ENCODE measurements around the gene A1BG.
A peak's percentile ranks its signal among the peaks of the same experiment; 100 is the strongest.

A1BG gene

DNA sequence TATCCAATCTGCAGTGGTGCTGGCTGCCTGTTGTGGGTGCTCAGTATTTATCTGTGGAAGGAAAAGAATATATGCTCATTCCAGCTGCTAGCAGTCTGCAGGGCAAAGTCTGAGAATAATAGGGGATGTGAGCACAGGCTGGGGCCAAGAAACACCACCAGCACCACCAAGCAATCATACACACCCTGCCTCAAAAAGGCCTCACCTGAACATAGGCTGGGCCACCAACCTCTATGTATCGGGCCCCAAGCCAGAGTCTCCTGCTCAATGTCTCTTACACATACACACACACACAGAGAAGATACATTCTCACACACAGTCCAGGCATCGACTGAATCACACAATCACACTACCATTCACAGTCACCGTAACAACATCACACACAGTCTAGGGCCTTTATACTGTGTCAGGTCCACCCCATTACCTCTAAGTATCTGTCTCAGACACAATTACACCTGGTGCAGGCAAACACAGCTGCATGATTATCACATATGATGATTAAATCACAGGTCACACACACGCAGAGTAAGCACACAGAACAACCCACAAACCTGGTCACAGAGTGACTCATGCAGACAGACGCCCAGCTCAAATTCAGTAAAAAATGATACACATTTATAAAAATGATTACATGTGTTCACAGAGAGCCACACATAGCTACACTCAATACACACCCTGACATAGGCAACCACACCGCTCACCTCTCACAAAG, 27.8 kb downstream of the A1BG start:
- TF ChIP-seq SIN3A (IDR thresholded peaks at IDR 0.05; ENCODE audit: borderline replicate concordance, insufficient read depth, low read length) (no peak), FOXP2 (optimal IDR thresholded peaks at IDR 0.05; ENCODE audit: borderline replicate concordance, extremely low read depth, extremely low read length, insufficient read depth) (no peak), TAF1 (IDR thresholded peaks at IDR 0.05; ENCODE audit: borderline replicate concordance, insufficient read depth, low read length) (no peak), POLR2AphosphoS5 (IDR thresholded peaks at IDR 0.05; ENCODE audit: low read depth, low read length) (no peak)
- TF ChIP-seq, protein P1, sequence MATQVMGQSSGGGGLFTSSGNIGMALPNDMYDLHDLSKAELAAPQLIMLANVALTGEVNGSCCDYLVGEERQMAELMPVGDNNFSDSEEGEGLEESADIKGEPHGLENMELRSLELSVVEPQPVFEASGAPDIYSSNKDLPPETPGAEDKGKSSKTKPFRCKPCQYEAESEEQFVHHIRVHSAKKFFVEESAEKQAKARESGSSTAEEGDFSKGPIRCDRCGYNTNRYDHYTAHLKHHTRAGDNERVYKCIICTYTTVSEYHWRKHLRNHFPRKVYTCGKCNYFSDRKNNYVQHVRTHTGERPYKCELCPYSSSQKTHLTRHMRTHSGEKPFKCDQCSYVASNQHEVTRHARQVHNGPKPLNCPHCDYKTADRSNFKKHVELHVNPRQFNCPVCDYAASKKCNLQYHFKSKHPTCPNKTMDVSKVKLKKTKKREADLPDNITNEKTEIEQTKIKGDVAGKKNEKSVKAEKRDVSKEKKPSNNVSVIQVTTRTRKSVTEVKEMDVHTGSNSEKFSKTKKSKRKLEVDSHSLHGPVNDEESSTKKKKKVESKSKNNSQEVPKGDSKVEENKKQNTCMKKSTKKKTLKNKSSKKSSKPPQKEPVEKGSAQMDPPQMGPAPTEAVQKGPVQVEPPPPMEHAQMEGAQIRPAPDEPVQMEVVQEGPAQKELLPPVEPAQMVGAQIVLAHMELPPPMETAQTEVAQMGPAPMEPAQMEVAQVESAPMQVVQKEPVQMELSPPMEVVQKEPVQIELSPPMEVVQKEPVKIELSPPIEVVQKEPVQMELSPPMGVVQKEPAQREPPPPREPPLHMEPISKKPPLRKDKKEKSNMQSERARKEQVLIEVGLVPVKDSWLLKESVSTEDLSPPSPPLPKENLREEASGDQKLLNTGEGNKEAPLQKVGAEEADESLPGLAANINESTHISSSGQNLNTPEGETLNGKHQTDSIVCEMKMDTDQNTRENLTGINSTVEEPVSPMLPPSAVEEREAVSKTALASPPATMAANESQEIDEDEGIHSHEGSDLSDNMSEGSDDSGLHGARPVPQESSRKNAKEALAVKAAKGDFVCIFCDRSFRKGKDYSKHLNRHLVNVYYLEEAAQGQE (IDR thresholded peaks at IDR 0.05; ENCODE audit: insufficient read depth in 1 of 2, low read depth in 2 of 2, low read length in 2 of 2) = no peak

DNA sequence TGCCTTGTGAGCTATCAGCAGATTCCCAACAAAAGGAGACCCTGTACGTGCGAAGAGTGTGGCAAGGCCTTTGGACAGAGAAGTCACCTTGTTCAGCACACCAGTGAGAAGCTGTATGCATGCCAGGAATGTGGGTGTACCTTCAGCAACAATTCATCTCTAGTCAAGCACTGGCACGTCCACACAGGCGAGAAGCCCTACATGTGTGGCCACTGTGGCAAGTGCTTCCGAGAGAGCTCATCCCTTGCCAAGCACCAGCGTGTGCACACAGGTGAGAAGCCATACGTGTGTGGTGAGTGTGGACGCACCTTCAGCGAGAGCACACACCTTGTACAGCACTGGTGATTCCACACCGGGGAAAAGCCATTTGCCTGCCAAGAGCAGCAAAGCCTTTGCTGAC, 34.1 kb downstream of the A1BG start:
- no peak for TF ChIP-seq POLR2AphosphoS5 (IDR thresholded peaks at IDR 0.05; ENCODE audit: low read depth, low read length)
- TF ChIP-seq TAF1 (IDR thresholded peaks at IDR 0.05; ENCODE audit: borderline replicate concordance, insufficient read depth, low read length) = no peak
- no peak for TF ChIP-seq SIN3A (IDR thresholded peaks at IDR 0.05; ENCODE audit: borderline replicate concordance, insufficient read depth, low read length)
- TF ChIP-seq, protein P1 (IDR thresholded peaks at IDR 0.05; ENCODE audit: insufficient read depth in 1 of 2, low read depth in 2 of 2, low read length in 2 of 2) = no peak
- TF ChIP-seq FOXP2 (optimal IDR thresholded peaks at IDR 0.05; ENCODE audit: borderline replicate concordance, extremely low read depth, extremely low read length, insufficient read depth) = no peak

DNA sequence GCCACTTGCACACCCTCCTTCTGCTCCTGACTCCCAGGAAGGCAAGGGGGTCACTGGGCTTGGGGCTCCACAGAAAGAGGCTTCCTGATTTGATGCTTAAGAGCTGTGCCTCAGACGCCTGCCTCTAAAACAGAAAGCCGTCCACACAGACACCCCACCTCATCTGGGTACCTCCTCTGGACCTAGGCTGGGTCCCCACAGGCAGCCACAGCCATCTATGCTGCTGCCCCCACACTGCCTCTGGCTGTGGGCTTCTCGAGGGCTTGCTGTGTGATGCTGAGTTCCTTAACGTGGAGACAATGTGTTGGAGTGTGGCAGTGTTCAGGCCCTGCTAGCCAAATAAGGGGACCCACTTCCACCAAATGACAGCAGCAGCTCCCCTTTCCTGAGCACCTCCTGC, 35.0 kb downstream of the A1BG start:
- TF ChIP-seq, protein P1 (IDR thresholded peaks at IDR 0.05; ENCODE audit: insufficient read depth in 1 of 2, low read depth in 2 of 2, low read length in 2 of 2) = 0 out of 4 replicates have a peak, but pooled peaks of 1 of the 2 experiments have one; percentile 28
- TF ChIP-seq SIN3A (IDR thresholded peaks at IDR 0.05; ENCODE audit: borderline replicate concordance, insufficient read depth, low read length) = no peak

DNA sequence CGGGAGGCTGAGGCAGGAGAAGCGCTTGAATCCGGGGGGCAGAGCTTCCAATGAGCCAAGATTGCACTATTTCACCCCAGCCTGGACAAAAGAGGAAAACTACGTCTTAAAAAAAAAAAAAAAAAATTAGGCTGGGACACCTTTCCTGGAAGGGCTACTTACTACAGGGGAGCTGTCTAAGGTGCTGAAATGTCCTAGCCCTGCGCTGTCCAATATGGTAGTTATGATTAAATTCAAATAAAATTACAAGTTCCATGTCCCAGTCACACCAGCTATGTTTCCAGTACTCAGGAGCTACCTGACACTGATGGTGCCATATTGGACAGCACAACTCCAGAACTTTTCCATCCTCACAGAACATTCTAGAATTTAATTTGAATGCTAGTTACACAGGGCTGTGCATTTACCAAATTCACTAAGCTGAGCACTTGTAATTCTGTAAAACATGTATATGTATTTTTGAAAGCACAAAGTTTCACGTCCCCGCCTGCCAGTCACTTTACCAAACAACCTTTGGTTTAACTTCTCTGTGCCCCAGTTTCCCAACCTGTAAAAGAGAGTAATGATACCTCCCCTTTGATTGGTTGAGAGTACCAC, 35.7 kb downstream of the A1BG start:
- TF ChIP-seq SIN3A (IDR thresholded peaks at IDR 0.05; ENCODE audit: borderline replicate concordance, insufficient read depth, low read length) (peak; percentile 79; the same call in 1 of the 2 replicates), TAF1 (IDR thresholded peaks at IDR 0.05; ENCODE audit: borderline replicate concordance, insufficient read depth, low read length) (no peak), POLR2AphosphoS5 (IDR thresholded peaks at IDR 0.05; ENCODE audit: low read depth, low read length) (no peak)
- TF ChIP-seq, protein P1 (IDR thresholded peaks at IDR 0.05; ENCODE audit: insufficient read depth in 1 of 2, low read depth in 2 of 2, low read length in 2 of 2) = peak; percentile 90 to 99
